Stimulated activated CD8-positive, alpha-beta memory T cell treated with anti-CD3 and anti-CD28 coated beads, Interleukin-12 subunit alpha, Interleukin-12 subunit beta, amount 100 ng/mL, for 24 hours (primary cell): Measurements from ENCODE around the gene TENM4.
"Not testable (repeated sequence)": the region's sequence is repeated elsewhere in the genome, so short reads cannot be mapped to it uniquely, and the experiment has no call there.

Experiments used
- DNase-seq: peaks from one replicate; pipeline ENCODE4 v3.0.0-alpha.2; 2020; ENCODE audit errors: extremely low read depth

The TENM4 gene

DNA sequence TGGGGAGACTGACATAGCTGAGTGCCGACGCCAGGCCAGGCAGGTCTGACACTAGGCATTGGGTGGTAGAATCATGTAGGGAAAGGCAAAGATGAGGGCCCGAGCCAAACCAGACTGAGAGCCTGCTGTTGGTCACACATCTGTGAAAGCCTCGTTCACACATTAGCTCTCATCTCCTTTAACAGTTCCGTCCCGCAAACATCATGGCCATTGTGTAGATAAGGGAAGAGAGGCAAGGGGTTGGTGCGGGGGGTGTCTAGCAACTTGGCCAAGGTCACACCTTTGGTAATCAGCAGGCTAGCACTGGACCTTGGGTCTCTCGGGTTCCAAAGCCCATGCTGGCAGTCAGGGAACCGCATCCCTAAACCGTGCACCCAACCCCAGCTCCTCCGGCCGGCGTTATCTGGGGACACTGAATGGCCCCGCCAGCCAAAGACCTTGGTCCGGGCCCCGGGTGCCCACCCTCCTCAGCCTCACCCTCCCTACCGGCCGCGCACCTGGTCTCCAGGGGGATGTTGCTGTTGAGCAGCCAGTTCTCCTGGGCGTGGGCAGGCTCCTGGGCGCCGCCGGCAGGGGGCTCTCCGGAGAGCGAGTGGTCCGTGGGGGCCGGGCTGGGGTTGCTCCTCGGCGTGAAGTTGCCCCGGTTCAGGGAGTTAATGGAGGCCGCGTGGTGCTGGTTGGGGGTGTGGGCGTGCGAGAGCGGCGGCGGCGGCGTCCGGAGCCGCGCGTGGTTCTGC, 537.9 kb downstream of the TENM4 start:
- DNase-seq: no peak

DNA sequence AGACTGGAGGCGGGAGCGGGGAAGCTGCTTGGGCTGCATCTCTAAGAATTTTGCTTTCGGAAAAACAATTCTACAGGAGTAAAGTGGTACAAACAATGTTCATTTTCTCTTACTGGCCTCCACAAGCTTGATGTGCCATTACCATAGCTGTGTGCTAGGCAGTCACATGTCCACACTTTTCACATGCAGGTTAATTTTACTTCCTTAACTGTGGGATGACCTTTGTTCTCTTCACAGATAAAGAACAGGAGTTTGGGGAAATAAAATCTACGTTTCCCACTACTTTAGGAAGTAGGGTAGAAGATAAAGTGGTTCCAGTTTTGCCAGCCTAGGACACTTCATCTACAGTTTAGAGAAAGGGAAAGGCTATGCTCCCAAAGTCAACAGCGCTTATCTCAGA, 539.0 kb downstream of the TENM4 start:
- DNase-seq: no peak

DNA sequence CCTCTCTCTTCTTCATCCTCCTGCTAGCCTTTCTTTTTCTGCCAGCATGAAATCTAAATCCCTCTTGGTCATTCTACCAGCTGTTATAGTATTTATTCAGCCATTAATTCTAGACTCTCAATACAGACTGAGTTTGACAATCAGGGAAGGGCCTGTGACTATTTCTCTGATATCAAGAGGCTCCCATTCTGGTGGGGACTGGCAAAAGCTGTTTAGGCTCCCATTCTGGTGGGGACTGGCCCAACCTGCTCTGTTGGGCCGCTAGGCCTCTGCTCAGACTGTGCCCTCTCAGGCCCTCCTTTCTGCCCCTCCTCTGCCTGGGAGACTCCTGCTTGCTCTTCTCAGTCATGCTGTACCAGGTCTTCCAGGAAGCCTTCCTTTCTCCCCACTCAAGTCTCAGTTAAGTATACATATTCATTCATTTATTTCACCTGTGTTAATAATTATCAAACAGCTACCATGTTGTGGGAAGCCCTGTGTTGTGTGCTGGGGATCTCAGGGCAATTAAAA, 542.5 kb downstream of the TENM4 start:
- no peak for DNase-seq

DNA sequence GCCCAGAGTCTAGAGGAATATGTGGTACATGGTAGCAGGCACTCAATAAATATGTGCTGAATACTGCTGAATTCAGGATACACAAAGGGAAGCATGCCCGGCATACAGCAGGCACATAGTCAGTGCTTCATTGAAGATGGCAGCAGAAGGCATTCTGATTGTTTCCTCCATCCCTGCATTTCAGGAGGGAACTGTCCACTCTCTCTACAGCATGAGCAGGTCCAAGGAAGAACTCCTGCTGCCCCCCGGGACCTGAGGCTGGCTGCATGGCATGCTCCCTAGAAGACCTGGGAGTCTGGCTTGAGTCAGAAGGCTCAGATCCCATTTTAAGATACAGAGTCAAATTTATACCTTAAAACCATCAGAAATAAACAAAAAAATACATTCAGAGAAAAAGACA, 546.8 kb downstream of the TENM4 start:
- no peak for DNase-seq

DNA sequence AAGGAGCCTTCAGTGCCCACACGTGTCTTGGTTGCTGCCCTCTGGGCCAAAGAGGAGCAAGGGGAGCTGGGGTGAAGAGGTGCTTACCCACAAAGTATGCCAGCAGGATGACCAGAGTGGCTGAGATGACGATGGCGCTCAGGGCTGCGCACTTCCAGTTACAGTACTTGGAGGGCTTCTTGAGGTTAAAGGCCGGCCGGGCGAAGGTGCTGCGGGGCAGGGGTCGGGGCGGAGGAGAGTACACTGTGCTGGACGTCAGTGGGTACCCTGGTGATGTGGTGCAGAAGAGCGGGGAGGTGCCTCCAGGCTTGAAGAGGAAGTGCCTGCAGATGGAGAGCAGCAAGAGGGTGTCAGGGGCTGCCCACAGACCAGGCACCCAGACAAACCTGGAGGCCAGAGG, 551.1 kb downstream of the TENM4 start:
- no peak for DNase-seq

DNA sequence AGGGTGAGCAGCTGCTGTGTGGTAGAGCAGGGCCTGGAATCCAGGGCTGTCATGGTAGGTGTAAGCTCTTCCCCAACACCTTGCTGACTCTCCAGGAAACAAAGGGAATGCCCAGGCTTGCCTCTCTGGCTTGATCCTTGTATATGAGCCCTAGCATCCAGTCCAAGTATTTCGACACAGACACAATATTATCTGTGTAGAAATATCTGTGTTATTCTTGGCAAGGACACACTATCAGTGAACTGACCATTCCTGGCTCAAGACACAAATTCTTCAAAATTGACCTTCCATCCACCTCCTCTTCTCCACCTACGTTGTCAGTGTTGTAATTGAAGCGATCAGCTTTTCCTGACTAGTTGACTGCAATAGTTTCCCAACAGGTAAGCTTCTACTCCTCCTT, 554.2 kb downstream of the TENM4 start:
- no peak for DNase-seq

DNA sequence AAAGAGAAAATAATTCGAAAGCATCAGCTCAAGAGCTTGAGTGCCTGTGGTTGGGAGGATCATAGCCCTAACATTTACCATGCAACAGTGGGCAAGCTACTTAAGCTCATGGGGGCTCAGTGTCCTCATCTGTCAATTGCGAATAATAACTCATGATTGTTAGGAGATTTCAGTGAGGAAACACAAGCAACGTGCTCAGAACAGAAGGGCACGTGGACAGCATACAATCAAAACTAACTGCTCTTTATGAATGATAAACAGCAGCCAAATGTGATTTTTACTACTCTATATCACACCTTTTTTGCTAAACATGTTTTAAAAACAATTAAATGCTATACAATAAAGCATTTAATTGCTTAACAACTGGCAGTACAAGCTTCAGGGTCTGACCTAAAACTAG, 556.1 kb downstream of the TENM4 start:
- DNase-seq: no peak

DNA sequence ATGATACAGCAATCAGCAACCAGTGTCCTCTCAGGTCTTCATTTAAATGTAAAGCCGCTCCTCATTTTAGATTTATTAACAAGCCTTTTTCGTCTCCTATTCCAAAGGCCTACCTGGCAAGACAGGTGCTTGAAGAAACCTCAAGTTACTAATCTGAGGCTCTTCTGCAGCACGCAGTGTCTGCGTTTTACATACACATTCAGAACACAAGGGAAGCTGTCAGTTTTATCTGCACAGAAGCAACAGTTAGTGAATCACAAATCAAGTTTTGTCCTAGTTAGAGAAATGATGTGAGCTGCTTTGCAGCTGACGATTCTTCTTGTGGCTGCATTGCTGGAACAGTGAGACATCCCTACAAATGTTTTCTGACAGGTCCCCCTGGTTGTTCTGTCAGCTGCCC, 557.3 kb downstream of the TENM4 start:
- DNase-seq: no peak

DNA sequence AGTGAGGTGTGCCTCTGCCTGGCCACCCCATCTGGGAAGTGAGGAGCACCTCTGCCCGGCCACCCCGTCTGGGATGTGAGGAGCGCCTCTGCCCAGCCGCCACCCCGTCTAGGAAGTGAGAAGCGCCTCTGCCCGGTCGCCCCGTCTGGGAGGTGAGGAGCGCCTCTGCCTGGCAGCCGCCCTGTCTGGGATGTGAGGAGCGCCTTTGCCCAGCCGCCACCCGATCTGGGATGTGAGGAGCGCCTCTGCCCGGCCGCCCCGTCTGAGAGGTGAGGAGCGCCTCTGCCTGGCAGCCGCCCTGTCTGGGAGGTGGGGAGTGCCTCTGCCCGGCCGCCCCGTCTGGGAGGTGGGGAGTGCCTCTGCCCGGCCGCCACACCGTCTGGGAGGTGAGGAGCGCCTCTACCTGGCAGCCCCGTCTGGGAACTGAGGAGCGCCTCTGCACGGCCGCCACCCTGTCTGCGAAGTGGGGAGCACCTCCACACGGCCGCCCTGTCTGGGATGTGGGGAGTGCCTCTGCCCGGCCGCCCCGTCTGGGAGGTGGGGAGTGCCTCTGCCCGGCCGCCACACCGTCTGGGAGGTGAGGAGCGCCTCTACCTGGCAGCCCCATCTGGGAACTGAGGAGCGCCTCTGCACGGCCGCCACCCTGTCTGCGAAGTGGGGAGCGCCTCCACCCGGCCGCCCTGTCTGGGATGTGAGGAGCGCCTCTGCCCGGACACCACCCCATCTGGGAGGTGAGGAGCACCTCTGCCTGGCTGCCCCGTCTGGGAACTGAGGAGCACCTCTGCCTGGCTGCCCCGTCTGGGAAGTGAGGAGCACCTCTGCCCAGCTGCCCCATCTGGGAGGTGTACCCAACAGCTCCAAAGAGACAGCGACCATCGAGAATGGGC, 561.5 kb downstream of the TENM4 start:
- not testable (repeated sequence) for DNase-seq

DNA sequence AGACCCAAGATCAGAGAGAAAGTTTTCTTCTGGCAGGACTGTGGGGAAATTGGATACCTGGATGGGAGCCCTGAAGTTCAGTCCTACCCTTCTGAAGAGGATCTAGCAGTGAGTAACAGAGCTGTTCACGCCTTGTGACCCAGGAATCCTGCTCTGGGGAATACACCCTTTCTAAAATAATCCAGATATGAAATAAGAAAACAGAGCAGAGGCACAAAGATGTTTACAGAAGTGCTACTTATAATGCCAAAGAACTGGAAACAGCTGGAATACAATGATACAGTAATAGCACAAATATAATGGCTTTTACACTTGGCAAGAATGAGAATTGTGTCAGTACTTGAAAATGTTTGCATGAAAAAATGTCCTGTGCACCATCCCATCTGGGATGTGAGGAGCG, 562.2 kb downstream of the TENM4 start:
- DNase-seq: no peak

DNA sequence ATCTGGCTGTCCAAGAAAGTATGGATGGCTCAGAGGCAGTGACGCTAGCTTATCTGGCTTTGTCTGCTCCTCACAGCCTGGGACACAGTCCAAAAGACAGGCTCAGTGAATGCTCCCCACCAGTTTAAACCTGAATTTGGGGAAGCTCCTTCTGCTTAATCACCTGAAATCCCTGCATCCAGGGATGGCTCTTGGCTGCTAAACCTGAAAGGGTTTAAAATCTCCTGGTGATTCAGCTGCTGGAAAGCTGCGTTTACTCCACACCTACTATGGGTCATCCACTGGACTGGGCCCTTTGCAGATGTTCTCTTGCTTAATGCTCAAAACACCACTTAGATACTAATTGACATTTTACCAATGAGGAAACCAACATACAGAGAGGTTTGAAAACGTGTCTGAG, 564.2 kb downstream of the TENM4 start:
- no peak for DNase-seq

DNA sequence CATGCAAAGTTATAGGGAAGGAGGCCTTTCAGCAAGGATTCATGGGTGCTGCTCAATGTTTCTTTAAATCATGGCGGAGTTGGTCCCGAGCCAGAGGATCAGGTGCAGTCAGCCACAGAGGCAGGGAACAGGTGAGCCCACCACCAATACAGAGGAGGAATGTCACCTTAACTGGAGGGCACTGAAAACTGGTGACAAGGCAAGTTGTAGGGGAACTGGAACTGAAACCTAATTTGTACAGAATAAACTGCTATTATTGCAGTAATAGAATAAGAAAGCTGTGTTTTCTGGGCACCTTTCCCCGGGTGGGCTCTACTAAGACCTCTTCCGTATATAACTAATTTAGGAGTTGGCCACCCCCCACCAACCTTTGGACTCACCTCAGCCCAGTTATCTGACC, 570.2 kb downstream of the TENM4 start:
- no peak for DNase-seq

DNA sequence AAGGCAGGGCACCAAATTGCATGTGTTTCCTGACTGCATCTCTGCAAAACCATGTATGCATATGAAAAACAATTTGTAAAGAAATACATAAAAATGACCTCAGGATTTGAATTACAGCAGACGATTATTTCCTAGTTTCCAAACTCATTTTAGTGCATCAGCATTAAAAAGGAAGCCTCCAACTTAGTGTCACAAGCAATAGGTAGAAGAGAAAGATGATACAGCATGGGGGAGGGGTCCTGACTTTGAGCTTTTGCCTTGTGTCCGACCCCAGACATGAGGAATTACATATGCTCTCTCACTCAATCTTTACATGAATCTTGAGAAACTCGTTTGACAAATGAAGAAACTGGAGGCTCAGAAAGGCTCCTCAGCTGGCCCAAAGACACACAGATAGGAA, 571.5 kb downstream of the TENM4 start:
- no peak for DNase-seq

DNA sequence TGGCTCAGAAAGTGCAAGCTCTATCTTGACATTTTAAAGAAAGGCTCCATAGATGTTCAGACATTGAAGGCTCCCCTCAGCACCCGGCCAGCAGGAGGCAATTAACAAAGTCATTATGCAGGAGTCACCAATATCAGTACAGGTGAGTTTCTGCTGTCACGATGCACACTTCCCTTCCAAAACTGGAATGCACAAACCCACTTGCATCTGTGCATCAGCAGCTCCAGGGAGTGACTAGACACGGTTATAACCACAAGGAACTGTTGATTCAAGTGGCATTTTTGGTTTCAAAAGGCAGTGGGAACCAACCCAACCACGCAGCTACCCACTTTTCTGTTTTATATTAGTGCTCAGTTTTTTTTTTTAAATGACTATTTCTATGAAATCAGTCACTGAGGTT, 572.3 kb downstream of the TENM4 start:
- DNase-seq: no peak

DNA sequence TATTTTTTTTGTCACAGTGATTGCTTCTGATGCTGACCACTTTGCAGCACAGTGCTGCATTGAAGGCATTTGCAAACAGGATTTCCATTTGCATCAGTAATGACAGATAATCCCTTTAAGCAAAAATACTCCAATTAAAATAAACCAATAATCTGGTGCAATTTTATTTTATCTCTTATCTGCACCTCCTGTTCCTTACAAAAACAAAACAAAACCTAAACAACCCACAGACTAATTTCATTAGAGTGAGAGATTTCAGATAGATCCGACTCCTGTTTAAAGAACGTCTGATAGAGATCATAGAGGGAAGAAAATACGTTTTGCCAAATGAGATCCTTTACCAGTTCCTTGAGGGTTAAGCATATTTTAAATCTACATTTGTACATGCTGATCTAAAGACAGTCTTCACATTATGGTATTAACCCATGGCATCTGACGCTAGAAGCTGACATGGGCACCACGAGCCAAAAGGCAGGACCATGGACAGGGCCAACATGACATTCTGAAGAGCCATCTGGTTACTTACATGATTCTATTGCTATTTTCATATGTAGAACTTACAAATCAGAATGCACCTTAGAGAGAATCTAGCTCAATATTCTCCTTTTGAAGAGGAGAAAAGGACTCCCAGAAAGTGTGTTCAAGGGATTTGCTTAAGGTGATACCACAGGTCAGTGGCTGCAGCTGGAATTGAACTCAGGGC, 580.0 kb downstream of the TENM4 start:
- no peak for DNase-seq

DNA sequence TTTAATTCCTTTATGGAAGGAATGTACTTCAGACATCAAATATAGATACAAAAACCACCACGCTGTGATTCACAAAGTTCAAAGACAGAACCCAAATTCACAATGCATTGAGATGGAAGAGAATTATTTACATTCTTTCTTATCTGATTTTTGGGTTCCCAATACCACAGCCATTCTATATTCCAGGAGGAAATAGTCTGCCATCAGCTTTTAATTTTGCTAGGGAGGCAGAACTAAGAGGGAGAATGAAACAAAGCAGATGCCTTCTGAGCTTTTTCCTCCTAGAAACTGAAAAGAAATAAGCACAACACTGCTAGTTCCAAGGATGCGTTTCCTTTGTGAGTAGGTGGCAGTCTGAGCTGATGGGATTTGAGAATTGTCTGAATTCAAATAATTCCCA, 583.1 kb downstream of the TENM4 start:
- no peak for DNase-seq

DNA sequence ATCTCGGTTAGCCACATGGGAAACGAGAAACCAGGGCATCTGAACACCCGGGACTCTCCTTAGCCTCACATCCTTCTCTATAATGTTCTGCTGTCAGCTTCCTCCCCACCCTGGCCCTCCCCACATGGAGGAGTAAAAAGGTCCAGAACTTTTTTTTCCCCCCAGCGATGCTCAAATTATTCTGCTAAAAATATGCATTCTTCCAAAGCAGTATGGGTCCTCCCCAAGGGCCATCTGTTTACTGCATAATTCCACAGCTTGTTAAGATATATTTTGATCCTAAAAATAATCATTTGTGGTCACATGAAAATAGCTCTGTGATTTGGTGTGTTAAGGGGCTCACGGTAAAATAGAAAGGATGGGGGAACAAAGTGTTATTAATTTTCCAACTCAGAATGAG, 584.6 kb downstream of the TENM4 start:
- no peak for DNase-seq

DNA sequence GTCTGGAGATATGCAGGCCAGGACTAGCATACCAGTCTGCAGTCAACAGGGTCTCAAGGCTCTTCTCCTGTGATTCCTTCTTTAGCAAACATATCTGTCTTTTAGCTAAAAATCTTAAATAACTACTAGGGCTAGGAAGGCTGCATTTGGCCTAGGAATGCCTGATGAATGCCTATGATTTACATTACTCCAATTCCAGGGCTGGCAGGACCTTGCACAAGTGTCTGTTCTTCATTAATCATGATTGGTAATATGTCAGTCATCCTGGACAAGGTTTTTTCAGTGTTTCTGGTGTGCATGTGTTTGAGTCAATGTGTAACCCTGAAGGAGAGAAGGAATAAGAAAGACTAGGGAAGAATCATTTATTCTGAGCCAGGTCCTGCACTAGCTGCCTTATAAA, 585.7 kb downstream of the TENM4 start:
- DNase-seq: no peak

DNA sequence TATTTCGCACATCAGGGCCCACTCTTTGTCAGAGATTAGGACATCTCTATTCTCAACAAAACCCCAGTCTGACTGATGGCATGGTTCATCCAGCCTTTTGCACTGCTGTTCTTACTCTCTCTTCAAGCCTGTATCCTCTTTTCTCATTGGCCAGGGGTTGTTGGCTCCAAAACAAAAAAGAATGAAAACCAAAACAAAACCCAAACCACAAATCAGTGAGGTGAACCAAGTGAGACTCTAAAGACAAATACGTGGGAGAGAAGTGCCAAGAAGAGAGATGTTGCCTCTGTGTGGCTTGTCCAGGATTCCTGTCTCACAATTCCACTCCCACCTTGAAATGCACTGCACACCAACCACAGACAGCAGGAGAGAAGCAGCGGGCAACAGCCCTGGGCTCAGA, 587.3 kb downstream of the TENM4 start:
- no peak for DNase-seq

DNA sequence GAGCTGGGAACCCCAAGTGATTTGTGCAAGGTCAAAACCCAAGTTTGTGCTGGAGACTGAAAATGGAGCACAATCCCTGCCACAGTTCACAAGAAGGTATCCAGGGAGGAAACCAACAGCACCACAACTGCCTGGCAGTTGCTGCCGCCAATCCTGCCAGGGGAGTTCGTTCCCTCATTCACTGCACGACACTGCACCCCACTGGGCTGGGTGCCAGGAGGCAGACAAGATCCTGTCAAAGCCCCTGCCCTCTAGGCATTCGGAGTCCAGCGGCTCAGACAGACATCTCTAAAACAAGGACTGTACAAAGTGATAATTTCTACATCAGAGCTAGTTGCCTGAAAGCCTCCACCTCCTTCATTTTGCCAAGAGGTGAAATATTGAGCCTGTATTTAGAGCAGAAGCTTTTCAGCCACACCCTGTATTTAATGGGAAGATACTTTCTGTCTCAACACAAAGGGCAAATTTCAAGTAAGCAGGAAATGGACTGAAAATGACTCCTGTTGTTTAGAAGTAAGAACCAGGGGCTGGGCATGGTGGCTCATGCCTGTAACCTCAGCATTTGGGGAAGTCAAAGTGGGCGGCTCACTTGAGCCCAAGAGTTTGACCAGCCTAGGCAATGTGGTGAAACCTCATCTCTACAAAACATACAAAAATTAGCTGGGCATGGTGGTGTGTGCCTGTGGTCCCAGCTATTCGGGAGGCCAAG, 588.8 kb downstream of the TENM4 start:
- no peak for DNase-seq

DNA sequence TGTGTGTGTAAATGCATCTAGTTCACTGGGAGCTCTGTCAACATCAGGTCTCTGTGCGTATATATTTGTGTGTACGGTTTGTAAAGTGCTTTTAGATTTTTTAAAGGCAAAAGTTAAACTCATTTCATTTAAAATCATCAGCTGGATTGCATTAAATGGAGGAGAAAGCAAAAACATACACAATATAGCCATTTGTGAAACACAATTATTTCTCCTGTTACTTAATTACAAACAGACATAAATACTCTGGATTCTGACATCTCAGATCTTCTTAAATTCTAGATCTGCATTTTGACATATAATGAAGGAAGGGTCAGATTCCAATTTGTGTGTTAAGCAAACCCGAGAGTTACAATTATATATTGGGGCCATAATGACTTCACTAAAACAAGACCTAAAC, 590.8 kb downstream of the TENM4 start:
- DNase-seq: no peak

DNA sequence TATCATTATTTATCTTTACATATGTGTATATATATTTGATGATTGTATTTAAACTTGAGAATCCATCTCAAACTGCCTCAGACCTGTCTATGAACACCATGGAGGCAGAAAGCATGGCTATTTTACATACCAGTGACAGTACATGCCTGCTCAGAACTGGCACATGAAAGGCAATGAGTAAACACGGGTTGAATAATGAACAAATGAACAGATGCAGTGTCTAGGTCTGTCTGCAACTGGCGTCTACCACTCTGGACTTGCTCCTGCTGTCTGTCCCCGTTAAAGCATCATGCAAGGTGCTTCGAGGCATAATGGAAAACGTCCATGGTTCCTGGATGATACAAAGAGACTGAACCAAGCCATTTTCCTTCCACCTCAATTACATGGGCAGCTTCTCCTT, 594.6 kb downstream of the TENM4 start:
- no peak for DNase-seq
